ENCODE measurements around the gene CEBPE.

DNA sequence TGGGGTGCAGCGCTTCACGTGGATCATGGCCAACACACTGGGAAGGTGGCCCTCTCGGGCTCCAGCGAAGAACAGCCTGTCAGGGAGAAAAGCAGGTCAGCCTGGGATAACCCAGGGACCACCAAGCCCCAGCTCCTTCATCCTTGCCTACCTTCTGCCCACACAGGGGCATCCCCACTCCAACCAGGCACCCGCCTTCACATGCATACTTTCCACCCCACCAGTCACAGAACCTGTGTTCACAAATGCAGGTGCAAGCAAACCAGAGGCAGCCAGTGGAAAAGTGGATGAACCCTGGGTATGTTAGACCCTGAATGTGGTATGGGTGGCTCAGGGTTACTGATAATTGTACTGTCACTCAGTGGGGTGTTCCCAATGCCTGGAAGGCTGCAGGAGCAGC is 12.4 kb upstream of the CEBPE start:
- TF ChIP-seq, protein P1, sequence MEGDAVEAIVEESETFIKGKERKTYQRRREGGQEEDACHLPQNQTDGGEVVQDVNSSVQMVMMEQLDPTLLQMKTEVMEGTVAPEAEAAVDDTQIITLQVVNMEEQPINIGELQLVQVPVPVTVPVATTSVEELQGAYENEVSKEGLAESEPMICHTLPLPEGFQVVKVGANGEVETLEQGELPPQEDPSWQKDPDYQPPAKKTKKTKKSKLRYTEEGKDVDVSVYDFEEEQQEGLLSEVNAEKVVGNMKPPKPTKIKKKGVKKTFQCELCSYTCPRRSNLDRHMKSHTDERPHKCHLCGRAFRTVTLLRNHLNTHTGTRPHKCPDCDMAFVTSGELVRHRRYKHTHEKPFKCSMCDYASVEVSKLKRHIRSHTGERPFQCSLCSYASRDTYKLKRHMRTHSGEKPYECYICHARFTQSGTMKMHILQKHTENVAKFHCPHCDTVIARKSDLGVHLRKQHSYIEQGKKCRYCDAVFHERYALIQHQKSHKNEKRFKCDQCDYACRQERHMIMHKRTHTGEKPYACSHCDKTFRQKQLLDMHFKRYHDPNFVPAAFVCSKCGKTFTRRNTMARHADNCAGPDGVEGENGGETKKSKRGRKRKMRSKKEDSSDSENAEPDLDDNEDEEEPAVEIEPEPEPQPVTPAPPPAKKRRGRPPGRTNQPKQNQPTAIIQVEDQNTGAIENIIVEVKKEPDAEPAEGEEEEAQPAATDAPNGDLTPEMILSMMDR (conservative IDR thresholded peaks at IDR 0.05; ENCODE audit: low read length), result no peak
- no peak for TF ChIP-seq EZH2phosphoT487 (IDR thresholded peaks at IDR 0.05; ENCODE audit: borderline replicate concordance)

Data from Loucy (cell line).